ENCODE results near the gene ENTHD1.

The ENTHD1 gene

DNA sequence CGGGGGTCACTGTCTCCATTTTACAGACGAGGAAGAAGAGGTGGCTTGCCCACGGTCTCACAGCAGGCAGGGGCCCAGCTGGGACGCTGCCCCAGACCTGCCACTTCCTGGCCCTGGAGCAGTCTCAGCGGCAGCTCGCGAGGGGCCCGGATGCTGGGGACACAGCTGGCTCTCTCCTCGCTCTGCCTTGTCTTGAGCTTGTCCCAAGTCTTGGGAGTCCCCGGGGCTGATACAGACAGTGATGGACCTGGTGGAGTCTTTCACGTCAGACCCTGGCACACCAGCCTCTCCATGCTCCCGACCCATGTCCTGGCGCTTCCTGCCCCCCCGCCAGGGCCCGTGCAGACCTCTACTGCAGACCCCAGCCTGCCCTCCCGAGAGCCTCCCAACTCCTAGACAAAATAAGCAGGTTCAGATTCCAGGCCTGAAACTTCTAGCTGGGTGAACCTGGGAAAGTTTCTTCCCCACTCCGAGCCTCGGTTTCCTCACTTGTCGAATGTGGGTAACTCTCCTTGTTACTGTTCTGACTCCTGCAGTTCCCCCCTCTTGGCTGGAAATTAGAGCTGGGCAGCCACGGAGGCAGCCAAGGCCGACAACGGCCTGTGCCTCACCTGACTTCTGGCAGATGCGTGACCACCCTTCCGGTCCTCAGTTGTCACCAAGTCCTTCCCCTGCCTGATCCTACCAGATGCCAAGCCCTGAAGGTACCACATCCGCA lies 177.6 kb downstream of the ENTHD1 start:
- DNase-seq (ENCODE audit: low read depth) = no peak

DNA sequence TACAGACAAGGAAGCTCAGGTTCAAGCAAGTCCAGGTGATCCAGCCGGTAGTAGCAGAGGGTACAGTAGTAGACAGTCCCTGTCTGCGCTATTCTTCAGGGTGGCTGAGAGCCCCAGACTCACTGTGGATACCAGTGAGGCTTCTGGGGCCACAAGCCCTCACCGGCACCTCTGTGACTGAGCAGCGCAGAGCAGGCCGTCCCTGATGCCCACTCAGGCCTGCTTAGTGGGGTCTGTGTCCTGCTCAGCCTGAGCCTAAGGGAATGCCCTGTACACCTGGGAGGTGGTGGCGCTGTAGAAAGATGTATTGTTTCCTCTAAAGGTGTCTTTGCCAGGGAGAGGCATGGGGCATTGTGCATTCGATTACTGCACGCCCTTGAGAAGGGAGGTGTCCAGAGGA lies 179.2 kb downstream of the ENTHD1 start:
- no peak for DNase-seq (ENCODE audit: low read depth)

DNA sequence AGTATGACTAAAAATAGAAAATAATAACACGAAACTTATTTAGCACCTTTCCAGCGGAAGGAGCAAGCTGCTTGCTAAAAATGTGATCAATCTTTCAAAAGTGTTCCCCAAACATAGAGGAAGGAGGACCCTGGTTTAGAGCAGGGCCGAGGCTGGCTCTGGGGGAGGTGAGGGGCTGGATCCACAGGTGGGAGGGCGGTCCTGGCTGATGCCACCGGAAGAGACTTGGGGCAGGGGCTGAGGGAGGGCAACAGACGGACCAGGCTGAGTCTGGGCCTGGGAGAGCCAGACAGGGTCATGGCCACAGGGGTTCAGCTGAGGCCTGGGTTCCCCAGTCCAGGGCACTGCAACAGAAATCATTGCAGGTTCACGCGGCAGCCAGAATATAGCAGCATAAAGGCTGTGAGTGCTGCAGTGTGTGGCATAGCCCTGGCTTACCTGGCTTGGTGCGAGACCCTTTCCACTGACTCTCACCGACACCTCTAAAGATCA lies 179.7 kb downstream of the ENTHD1 start:
- DNase-seq (ENCODE audit: low read depth) = no peak

DNA sequence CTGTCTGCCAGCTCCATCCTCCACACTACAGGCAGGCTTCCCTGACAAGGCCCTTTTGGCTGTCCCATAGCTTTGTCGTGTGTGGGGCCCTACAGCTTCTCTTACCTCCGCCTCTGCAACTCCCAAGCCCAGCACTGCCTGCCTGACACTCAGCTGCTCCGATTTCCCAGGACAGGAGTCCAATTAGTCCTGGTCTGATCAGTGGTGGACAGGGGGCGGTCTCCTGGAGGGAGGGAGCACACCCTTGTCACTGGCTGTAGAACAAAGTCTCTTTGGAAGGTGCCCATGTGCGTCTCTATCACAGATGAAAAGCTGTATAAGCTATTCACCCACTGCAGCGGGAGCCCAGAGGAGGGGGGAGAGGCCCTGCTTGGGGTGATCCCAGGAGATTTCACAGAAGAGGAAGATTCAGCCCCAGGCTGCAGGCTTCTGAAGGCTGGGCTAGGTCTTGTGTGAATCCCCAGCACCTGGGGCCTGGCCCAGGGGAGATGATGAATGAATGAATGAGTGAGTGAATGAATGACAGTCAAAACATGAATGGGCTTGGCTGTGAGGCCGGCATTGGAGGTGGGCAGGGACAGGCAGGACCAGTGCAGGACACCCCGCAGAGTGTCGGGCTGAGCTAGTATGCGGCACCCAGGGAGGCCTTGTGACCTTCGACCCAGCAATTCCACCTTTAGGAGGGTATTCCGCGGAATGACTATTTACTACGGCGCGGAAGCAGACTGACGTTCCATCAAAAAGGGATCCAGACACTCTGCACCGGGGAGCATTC lies 180.6 kb downstream of the ENTHD1 start:
- DNase-seq (ENCODE audit: low read depth) = no peak

DNA sequence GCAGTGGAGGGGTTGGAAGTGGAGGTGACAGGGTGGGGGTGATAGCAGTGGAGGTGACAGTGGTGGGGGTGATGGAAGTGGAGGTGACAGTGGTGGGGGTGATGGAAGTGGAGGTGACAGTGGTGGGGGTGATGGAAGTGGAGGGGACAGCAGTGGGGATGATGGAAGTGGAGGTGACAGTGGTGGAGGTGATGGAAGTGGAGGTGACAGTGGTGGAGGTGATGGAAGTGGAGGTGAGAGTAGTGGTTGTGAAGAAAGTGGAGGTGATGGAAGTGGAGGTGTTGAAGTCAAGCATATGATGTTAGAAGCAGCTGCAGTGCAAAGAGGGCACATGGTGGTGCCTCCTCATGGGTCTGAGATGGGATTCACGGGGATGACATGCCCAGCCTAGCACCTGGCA lies 181.5 kb downstream of the ENTHD1 start:
- DNase-seq (ENCODE audit: low read depth) = no peak

DNA sequence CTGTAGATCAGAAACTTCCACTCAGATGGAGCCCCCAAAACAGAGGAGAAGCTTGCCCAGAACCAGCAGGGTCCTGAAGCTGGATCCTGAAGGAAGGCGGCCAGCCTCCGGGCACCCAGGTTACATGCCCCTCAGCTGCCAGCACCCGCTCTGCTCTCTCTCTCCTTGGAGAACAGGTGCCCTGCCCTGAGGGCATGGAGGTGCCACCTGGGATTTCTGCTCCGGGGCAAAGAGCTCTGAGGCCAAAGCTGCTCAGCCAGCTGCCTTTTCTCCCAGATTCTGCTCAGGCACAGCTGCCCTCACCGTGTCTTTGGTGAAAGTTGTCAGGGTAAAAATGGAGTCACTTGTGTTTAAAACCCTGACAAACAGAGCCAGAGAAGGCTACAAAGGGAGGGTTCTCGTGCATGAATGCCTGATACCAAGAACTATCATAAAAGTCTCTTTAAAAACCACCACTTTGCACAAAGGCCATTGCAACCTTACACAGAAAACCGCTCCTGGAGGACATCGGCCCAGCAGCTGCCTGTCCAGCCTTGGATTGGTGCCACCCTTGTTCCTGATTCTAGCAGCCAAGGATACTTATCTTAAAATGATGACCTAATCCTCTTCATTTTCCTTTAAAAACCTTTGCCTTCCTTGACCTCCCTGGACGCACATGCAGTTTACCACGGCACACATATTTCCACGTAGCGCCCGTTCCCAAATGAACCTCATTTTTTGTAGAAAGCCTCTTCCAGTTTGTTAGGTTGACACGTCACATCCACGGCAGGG lies 183.0 kb downstream of the ENTHD1 start:
- no peak for DNase-seq (ENCODE audit: low read depth)

DNA sequence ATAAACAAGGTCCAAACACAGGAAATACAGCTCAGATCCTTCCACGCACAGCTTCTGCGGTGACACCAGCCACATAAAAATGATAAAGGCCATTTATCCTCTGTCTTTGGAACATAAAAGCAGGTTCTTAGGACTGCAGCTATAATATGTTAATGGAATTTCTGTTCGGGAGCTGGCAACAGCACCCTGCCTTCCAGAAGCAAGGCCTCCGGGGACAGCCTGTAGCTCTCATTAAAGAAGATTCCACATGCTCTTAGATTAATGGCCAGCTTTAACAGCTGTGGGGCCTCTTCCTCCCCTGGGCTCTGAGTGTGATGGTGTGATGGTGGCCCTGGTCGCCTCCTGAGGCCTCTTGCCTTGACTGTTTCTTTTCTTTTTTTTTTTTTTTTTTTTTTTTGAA lies 185.7 kb downstream of the ENTHD1 start:
- no peak for DNase-seq (ENCODE audit: low read depth)

DNA sequence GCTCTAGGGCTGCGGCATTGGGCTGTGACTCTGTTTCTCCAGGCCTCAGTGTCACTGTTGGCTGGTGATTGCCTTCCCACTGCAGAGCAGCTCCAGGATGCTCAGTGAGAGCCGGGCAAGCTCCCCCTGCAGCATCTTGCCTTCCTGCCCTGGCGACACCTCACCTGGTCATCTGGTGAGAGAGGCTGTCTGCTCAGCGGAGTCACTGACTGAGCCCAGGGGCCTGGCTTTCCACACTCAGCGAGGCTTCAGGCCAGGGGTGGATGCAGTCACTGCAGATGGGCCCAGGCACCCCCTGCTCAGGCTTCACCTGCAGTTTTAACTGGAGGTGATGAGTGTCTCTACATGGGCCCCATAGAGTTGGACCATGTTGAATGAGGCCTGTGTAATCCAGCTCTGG lies 186.2 kb downstream of the ENTHD1 start:
- no peak for DNase-seq (ENCODE audit: low read depth)

DNA sequence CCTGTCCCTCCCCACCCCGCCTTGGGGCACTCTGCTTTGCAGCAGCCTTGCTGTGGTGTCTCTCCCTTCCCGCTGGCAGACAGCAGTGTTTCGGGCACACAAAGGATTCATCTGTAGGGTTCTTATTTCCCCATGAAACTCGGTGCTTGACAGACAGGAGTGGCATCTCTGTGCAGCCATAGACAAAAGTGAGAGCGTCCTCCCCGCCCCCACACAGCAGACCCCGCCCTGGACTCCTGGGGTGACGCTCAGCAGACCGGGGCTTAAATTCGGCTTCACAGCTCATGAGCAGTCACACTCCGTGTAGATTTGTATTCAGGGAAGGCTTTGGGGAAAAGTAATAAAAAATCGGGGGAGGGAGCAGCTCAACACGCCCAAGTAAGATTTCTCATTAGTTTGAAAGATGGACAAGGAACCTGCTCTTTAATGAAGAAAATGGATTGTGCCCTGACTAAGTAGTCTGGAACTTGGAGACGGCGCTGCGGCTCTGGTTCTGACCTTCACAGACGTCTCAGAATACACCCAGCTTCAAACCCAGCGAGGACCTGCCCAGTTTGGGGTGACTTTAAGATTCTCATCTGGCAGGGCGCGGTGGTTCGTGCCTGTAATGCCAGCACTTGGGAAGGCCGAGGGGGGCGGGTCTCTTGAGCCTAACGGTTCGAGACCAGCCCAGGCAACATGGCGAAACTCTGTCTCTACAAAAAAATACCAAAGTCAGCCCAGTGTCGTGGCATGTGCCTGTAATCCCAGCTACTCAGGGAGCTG lies 187.0 kb downstream of the ENTHD1 start:
- no peak for DNase-seq (ENCODE audit: low read depth)

DNA sequence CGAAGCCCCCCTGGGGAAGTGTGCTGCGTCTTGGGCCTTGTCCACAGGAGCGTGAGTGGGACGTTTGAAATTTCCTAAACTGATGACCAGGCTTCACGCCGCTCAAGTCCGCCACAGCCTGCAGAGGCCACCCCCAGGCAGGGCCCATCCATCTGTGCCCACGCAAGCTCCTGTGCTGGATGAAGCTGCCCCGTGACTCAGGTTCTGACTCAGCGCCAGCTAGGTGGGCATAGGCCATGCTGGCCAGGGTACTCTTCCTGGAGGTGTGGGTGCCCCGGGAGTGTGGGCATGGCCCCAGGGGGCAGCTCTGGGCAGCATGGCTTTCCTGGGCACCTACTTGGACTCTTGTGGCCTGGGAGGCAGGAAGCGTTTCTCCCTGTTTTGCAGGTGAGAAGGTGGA lies 188.2 kb downstream of the ENTHD1 start:
- no peak for DNase-seq (ENCODE audit: low read depth)

DNA sequence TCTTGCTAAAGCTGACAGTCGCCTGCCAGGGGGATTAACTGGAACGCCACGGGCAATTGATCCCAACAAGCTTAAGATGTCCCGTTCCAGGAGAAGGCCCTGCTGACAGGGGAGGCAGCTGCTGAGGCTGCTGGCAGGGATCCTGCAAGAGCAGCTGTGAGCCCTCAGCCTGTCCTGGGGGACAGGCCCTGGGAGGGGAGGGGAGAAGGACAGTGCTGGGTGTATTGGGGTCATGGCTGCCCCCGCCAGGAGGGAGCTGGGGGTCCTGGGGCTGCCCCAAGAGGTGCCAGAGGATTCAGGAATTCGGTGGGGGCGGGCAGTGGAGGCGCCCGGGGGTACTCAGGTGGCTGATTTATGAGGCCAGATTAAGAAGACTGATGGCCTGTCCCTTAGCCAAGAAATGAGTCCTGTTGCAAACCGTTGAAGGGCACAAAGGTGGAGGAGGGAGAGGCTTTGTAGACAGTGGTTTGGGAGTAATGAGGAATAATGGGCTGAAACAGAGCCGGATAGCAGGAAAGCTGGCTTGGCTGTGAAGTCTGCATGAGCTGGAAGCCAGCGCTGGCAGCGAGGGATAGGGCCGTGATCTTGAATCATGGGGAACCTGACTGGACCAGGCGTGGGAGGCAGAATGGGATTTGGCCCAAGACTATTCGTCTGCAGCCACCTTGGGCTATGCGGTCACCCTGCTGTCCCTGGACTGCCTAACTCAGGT lies 189.5 kb downstream of the ENTHD1 start:
- no peak for DNase-seq (ENCODE audit: low read depth)

DNA sequence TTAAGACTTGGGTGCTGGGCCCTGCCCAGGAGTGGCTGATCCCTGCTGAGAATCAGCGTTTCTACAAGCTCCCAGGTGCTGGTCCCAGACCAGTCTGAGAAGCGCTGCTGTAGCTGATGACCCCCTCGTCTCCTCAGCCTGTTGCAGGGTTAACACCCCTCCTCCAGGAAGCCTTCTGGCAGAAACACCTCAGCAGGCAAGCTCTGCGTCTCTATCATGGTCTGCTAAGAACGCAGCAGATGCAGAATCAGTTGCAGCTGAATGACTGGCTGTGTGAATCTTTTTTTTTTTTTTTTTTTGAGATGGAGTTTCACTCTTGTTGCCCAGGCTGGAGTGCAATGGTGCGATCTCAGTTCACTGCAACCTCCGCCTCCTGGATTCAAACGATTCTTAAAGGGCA lies 190.5 kb downstream of the ENTHD1 start:
- no peak for DNase-seq (ENCODE audit: low read depth)

DNA sequence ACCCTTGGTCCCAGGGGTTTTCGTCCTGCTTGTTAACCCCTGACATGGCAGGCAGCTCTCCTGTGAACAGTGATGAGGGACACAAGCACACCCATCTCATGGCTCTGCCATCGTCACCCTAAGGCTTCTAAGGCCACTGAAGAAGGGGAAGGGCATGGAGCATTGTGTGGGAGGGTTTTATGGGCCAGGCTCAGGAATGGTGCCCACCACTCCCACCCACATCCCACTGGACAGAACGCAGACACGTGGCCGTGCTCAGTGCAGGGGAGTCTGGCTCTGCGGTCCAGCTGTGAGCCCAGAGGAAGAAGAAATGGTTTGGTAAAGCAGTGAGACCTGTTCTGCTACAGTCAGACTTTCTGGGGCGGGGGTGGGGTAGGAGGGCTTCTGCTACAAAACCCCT lies 193.0 kb downstream of the ENTHD1 start:
- no peak for DNase-seq (ENCODE audit: low read depth)

DNA sequence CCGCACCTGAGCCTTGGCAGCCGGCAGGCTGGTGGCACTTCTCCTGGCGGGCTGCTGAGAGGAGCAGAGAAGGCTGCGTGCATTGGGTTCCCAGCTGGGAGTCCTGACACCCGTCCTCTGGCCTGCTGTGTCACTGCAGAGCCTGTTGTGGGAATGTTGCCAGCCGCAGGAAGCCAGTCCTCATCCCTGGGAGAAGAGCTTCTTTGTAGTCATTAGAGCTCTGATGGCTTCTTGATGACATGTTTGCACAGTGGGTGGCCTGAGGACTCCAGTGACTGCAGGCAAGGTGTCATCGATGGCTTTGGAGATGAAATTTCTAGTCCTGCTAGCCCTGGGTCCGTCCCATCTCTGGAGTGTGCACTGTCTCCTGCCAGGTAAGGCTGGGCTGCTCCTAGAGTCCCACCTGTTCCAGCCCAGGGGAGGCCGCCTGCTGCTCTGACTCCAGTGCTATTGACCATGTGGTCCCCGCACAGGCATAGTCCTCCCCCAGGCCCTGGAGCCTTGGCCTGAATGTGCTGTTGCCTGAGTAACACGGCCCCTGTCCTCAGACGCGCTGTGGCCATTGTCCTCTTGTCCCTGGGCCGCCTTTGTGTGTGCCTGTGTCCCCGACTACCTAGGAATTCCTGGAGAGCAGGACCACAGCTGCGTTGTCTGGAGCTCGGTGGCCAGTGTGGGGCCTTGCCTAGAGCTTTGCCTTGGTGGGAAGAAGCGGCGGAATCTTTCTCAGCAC lies 193.8 kb downstream of the ENTHD1 start:
- DNase-seq (ENCODE audit: low read depth) = no peak

DNA sequence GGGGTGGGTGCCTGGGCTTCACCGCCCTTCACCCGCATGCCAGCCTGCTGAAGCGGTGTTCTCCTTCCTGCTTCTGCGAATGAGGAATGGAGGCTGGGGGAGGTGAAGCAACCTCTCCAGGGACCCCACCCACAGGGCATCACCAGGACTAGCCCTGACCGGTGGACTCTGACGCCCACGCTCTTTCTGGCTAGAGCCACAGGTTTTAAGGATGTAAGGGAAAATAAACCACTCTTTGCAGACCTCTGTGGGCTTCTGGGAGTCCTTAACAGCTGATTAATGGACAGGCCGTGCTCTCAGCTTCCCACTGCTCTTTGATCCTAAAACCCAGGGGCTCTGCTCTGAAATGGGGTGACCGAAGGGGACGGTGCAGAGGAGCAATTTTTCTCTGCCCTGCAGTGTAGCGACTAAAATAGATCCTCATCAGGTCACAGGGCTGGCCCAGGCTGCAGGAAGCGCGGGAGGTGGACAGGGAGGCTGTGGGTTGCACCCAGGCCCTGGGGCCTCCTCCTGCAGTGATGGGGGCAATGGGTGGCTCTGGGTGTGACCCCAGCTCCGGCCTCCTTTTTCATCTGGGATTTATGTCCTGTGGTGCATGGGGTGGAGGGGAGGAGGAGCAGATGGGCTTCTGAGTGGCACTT lies 195.7 kb downstream of the ENTHD1 start:
- DNase-seq (ENCODE audit: low read depth) = no peak

DNA sequence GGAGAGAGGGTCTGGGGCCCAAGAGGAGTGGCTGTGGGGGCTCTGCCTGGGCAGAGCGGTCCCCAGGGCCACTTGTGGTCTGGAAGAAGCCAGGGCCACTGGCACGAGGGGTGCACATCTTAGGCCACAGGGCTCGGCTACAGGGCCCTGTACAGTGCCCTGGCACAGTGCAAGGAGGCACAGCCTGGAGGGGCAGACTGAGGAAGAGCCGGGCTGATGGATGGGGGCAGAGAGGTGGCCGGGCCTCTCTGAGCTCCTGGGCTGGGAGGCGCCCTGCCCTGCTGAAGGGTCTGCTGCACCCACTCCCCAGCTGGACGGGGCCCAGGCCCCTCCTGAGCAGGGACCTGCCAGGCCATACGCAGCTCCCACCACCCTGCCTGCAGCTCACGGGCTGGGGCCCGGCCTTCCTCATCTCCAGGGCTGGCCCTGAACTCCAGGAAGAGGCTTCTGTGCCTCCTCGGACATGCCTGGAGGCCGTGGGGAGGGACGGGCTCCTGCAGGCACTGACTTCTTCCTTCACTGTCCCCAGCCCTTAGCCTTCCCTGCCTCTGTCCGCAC lies 199.5 kb downstream of the ENTHD1 start:
- no peak for DNase-seq (ENCODE audit: low read depth)
